Activated naive CD8-positive, alpha-beta T cell treated with anti-CD3 and anti-CD28 coated beads, Interleukin-2, amount 50 U/mL, for 16 hours (primary cell): ENCODE data around the gene SLC16A12.
"Not testable (repeated sequence)": the region's sequence is repeated elsewhere in the genome, so short reads cannot be mapped to it uniquely, and the experiment has no call there.

ENCODE experiments used
- DNase-seq: peaks from one replicate; pipeline ENCODE4 v3.0.0-alpha.2; 2020; ENCODE audit warnings: low read depth, low spot score

Gene SLC16A12

GRCh38 chr10:89470628-89471027, 64.8 kb downstream of the SLC16A12 start:
- no peak for DNase-seq

GRCh38 chr10:89469517-89469916, 65.9 kb downstream of the SLC16A12 start:
- DNase-seq = no peak

- DNase-seq = no peak
Observed at GRCh38 chr10:89468191-89468965, 67.0 kb downstream of the SLC16A12 start.

- no peak for DNase-seq
Observed at GRCh38 chr10:89466599-89467035, 68.8 kb downstream of the SLC16A12 start.

GRCh38 chr10:89465196-89465595, 70.2 kb downstream of the SLC16A12 start:
- no peak for DNase-seq

GRCh38 chr10:89463846-89464537, 71.4 kb downstream of the SLC16A12 start:
- DNase-seq = no peak

GRCh38 chr10:89458784-89459183, 76.6 kb downstream of the SLC16A12 start:
- no peak for DNase-seq

- no peak for DNase-seq
Observed at GRCh38 chr10:89458291-89458690, 77.1 kb downstream of the SLC16A12 start.

GRCh38 chr10:89454561-89455347, 80.6 kb downstream of the SLC16A12 start:
- DNase-seq = no peak

- no peak for DNase-seq
Observed at GRCh38 chr10:89452193-89452592, 83.2 kb downstream of the SLC16A12 start.

- no peak for DNase-seq
Observed at GRCh38 chr10:89450901-89451300, 84.5 kb downstream of the SLC16A12 start.

- not testable (repeated sequence) for DNase-seq
Observed at GRCh38 chr10:89444819-89445218, 90.6 kb downstream of the SLC16A12 start.

- DNase-seq = no peak
Observed at GRCh38 chr10:89442289-89442688, 93.1 kb downstream of the SLC16A12 start.

GRCh38 chr10:89440226-89441009, 95.0 kb downstream of the SLC16A12 start:
- DNase-seq = no peak

GRCh38 chr10:89438525-89438924, 96.9 kb downstream of the SLC16A12 start:
- DNase-seq = no peak

GRCh38 chr10:89431977-89432376, 103.4 kb downstream of the SLC16A12 start:
- DNase-seq = no peak

- DNase-seq = no peak
Observed at GRCh38 chr10:89428877-89429276, 106.5 kb downstream of the SLC16A12 start.

GRCh38 chr10:89427629-89428028, 107.8 kb downstream of the SLC16A12 start:
- DNase-seq = no peak

GRCh38 chr10:89426230-89426868, 109.0 kb downstream of the SLC16A12 start:
- no peak for DNase-seq

GRCh38 chr10:89425000-89425399, 110.4 kb downstream of the SLC16A12 start:
- DNase-seq = no peak

GRCh38 chr10:89421018-89421476, 114.3 kb downstream of the SLC16A12 start:
- no peak for DNase-seq
